CD4-positive, alpha-beta T cell (primary cell): Measurements from ENCODE around the gene CR1. TPM values are rescaled to one million over a fixed set of nuclear protein-coding genes. Genes with fewer than 3 reads are reported as not detected.
"Not testable (repeated sequence)": the region's sequence is repeated elsewhere in the genome, so short reads cannot be mapped to it uniquely, and the experiment has no call there.

Source experiments
- ATAC-seq: fragments of 200-7000 bp; cut with Tn5 transposase; one replicate; pipeline ENCODE4 v1.10.0; 2022; ENCODE audit warnings: mild to moderate bottlenecking; ENCODE audit not compliant: poor library complexity
- CTCF ChIA-PET: fragments of 350-600 bp; sonication (Branson Sonifier 250); formaldehyde crosslinking; loops from one replicate; lab custom pipeline; 2021; ENCODE audit warnings: antibody characterized with exemption, inconsistent platforms; lab: Charles Lee
- POLR2A ChIA-PET: fragments of 350-600 bp; sonication (Branson Sonifier 250); formaldehyde crosslinking; loops from one replicate; lab custom pipeline; 2021; ENCODE audit warnings: antibody characterized with exemption, inconsistent platforms; lab: Charles Lee
- DNase-seq, 14 experiments: peaks; one replicate each; pipeline ENCODE4 v3.0.0-alpha.2; 2013 to 2020; ENCODE audit warnings: mixed read lengths in 2 of 14
- H3K27ac ChIP-seq, 2 donors: one replicate each; pipeline versions ENCODE4 v1.5.1 to v1.7.0; 2013; ENCODE audit warnings: low read length in 2 of 2, low read depth in 1 of 2, mild to moderate bottlenecking in 1 of 2
- H3K27me3 ChIP-seq, 2 experiments: 1 replicate in 1 of 2; 2 replicates in 1 of 2; pipeline versions ENCODE4 v1.6.1 to v1.7.0; 2013; ENCODE audit warnings: low read length in 2 of 2, control low read depth in 1 of 2, mild to moderate bottlenecking in 1 of 2, moderate library complexity in 1 of 2; ENCODE audit not compliant: insufficient read depth in 2 of 2, control insufficient read depth in 1 of 2
- H3K36me3 ChIP-seq: one replicate; pipeline ENCODE4 v1.6.1; 2013; ENCODE audit warnings: low read length, control low read depth; ENCODE audit not compliant: insufficient read depth
- H3K4me1 ChIP-seq: one replicate; pipeline ENCODE4 v1.6.1; 2013; ENCODE audit warnings: low read length, control low read depth; ENCODE audit not compliant: insufficient read depth
- H3K4me3 ChIP-seq: one replicate; pipeline ENCODE4 v1.5.1; 2013; ENCODE audit warnings: mild to moderate bottlenecking, low read length, moderate library complexity
- H3K9me3 ChIP-seq, 2 experiments: 1 replicate in 1 of 2; 2 replicates in 1 of 2; pipeline versions ENCODE4 v1.6.1 to v1.7.0; 2013; ENCODE audit warnings: low read length in 2 of 2, mild to moderate bottlenecking in 2 of 2, control low read depth in 1 of 2, moderate library complexity in 1 of 2; ENCODE audit not compliant: control insufficient read depth in 1 of 2, insufficient read depth in 1 of 2
- H3K27ac Mint-ChIP-seq: one replicate; pipeline ENCODE4 v1.8.0; 2020; ENCODE audit warnings: mixed read lengths
- H3K27me3 Mint-ChIP-seq: one replicate; pipeline ENCODE4 v1.8.0; 2021; ENCODE audit warnings: mixed read lengths
- H3K36me3 Mint-ChIP-seq: one replicate; pipeline ENCODE4 v1.8.0; 2021; ENCODE audit warnings: low read depth, mixed read lengths
- H3K4me1 Mint-ChIP-seq: one replicate; pipeline ENCODE4 v1.8.0; 2021; ENCODE audit warnings: low read depth, mixed read lengths
- H3K4me3 Mint-ChIP-seq: one replicate; pipeline ENCODE4 v1.8.0; 2020; ENCODE audit warnings: mild to moderate bottlenecking, mixed read lengths
- H3K9me3 Mint-ChIP-seq: one replicate; pipeline ENCODE4 v1.8.0; 2020; ENCODE audit warnings: mixed read lengths
- intact Hi-C, 2 experiments: fragments of 100-400 bp; cut with DNase I in 1 of 2; cut with micrococcal nuclease in 1 of 2; formaldehyde crosslinking; loops; one replicate each; pipeline versions ENCODE4 v1.15.1 to v1.9.0; 2023 to 2025; cut with DNase I, micrococcal nuclease
- total RNA-seq, 174 experiments: library from RNA in 2 of 174; stranded (reverse) in 2 of 174; gene quantifications; one replicate each; pipeline ENCODE4 v1.2.3 and lab custom pipeline; 2021 to 2026
- TF ChIP-seq, protein P1 (sequence below): fragments of 200-600 bp; IDR thresholded peaks from one replicate; pipeline ENCODE4 v1.8.0; 2022; ENCODE audit warnings: antibody characterized with exemption, mild to moderate bottlenecking

CR1 gene
- total RNA-seq, 2 experiments from 2014 or later, result 2.8 to 3.1 TPM

GRCh38 chr1:207575381-207575780 lies 79.4 kb downstream of the CR1 start:
- DNase-seq, H3K27ac ChIP-seq, H3K9me3 Mint-ChIP-seq, H3K27me3 ChIP-seq, ATAC-seq, H3K4me1 Mint-ChIP-seq, H3K27ac Mint-ChIP-seq, H3K4me3 ChIP-seq, H3K4me3 Mint-ChIP-seq, POLR2A ChIA-PET, H3K27me3 Mint-ChIP-seq, intact Hi-C loops, H3K4me1 ChIP-seq, H3K9me3 ChIP-seq, H3K36me3 Mint-ChIP-seq, CTCF ChIA-PET, H3K36me3 ChIP-seq: not testable (repeated sequence)

DNA sequence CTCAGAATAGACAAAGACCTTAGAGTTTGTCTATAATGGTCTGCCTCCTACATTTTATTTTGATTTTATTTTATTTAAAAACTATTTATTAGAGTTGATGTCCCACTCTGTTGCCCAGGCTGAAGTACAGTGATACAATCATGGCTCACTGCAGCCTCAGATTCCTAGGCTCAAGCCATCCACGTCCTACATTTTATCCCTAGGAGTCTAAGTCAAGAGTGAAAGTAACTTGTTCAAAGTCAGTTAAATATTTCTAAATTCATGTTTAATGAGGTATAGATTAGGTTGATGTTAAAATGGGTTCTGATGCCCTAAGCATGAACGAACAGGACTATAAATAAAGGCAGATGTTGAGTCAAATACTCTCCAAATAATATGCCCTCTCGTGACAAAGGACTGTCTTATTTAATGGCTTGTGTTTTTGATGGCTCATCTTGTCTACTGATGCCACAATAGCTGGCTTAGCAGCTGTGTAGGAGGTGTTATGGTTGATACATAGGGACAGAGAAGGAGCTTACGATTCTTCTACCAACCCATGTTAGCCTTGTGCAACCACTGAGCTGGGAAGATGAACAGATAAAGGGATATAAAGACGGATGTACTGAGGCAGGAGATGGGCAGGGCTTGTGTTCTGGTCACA lies 83.0 kb downstream of the CR1 start:
- intact Hi-C loops, result no loop called here

DNA sequence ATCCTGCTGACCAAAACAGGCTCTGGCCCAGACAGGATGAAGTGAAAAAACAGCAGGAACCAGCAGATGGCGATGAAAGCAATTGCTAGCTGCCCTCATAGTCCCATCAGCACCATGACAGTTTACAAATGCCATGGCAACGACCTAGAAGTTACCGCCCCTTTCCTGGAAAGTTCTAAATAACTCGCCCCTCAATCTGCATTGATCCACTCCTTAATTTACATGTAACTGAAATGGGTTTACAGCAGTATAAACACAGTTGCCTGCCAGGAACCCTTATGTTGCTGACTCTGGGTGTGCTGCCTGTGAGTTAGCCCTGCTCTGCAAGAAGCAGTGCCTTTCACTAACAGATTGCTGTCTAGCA lies 83.5 kb downstream of the CR1 start:
- Mint-ChIP-seq H3K27me3 (peaks cover 5% of the 10 kb centered on the region), H3K27ac (no peak overlapping the region), H3K9me3 (no peaks in the 10 kb centered on the region), H3K4me1 (no peaks in the 10 kb centered on the region), H3K36me3 (no peaks in the 10 kb centered on the region), H3K4me3 (no peak overlapping the region)
- H3K27me3 ChIP-seq, result no peaks in the 10 kb centered on the region
- DNase-seq, result peak in 5 of 14 experiments; percentile 5 to 52 (median 48)
- TF ChIP-seq, protein P1, sequence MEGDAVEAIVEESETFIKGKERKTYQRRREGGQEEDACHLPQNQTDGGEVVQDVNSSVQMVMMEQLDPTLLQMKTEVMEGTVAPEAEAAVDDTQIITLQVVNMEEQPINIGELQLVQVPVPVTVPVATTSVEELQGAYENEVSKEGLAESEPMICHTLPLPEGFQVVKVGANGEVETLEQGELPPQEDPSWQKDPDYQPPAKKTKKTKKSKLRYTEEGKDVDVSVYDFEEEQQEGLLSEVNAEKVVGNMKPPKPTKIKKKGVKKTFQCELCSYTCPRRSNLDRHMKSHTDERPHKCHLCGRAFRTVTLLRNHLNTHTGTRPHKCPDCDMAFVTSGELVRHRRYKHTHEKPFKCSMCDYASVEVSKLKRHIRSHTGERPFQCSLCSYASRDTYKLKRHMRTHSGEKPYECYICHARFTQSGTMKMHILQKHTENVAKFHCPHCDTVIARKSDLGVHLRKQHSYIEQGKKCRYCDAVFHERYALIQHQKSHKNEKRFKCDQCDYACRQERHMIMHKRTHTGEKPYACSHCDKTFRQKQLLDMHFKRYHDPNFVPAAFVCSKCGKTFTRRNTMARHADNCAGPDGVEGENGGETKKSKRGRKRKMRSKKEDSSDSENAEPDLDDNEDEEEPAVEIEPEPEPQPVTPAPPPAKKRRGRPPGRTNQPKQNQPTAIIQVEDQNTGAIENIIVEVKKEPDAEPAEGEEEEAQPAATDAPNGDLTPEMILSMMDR, result peak; percentile 17
- no peaks in the 10 kb centered on the region for H3K36me3 ChIP-seq
- intact Hi-C loops, result no loop called here
- H3K9me3 ChIP-seq, result no peaks in the 10 kb centered on the region
- ChIA-PET CTCF (interaction anchor here (0.5 kb wide), 1 partner anchor 364 kb away, joined by 3 read pairs; no protein-coding TSS in a partner anchor), POLR2A (no interaction called here)
- peak; percentile 51 for ATAC-seq
- H3K4me1 ChIP-seq, result no peaks in the 10 kb centered on the region
- H3K27ac ChIP-seq, result no peak overlapping the region
- H3K4me3 ChIP-seq, result no peak overlapping the region

More for the DNA sequence above, 83.0 kb downstream of the CR1 start:
- H3K4me1 ChIP-seq, result no peaks in the 10 kb centered on the region
- no peak overlapping the region for H3K4me3 ChIP-seq
- ATAC-seq (no peak), DNase-seq (no peak)
- no peak overlapping the region for H3K4me3 Mint-ChIP-seq
- H3K36me3 ChIP-seq, result no peaks in the 10 kb centered on the region
- H3K9me3 Mint-ChIP-seq, result no peaks in the 10 kb centered on the region
- ChIA-PET POLR2A (no interaction called here), CTCF (no interaction called here)
- H3K27me3 ChIP-seq, result no peaks in the 10 kb centered on the region
- H3K9me3 ChIP-seq, result no peaks in the 10 kb centered on the region
- no peak overlapping the region for H3K27ac ChIP-seq
- no peaks in the 10 kb centered on the region for H3K36me3 Mint-ChIP-seq
- H3K27me3 Mint-ChIP-seq, result peaks cover 5% of the 10 kb centered on the region
- H3K4me1 Mint-ChIP-seq, result no peaks in the 10 kb centered on the region
- no peak overlapping the region for H3K27ac Mint-ChIP-seq
- TF ChIP-seq, protein P1, result no peak
